Ovary (tissue), 9 donors: ENCODE measurements around the gene IRF9. TPM values are rescaled to one million over a fixed set of nuclear protein-coding genes. Genes with fewer than 3 reads are reported as not detected.

ENCODE experiments used
- DNase-seq, 5 donors: peaks; one replicate each; pipeline ENCODE4 v3.0.0-alpha.2; 2019 to 2020
- H3K27ac ChIP-seq, 2 donors: fragments of 200-600 bp; one replicate each; pipeline versions ENCODE4 v1.5.1 to v1.8.0; 2019 to 2022
- H3K27me3 ChIP-seq: fragments of 200-600 bp; one replicate; pipeline ENCODE4 v1.8.0; 2022
- H3K36me3 ChIP-seq: fragments of 200-600 bp; sonication (generic); one replicate; pipeline ENCODE4 v1.5.1; 2019
- H3K4me1 ChIP-seq: one replicate; pipeline ENCODE4 v1.8.1; 2013; ENCODE audit warnings: mild to moderate bottlenecking, moderate library complexity; ENCODE audit not compliant: insufficient read depth
- H3K4me3 ChIP-seq: fragments of 200-600 bp; sonication (generic); one replicate; pipeline ENCODE4 v1.5.1; 2017
- H3K9me3 ChIP-seq, 2 donors: fragments of 200-600 bp in 1 of 2; sonication (generic) in 1 of 2; one replicate each; pipeline versions ENCODE4 v1.5.1 to v1.8.1; 2013 to 2019; ENCODE audit warnings: mild to moderate bottlenecking in 1 of 2, moderate library complexity in 1 of 2
- EP300 ChIP-seq: sonication (generic); formaldehyde crosslinking; IDR thresholded peaks from one replicate; pipeline ENCODE4 v1.6.1; 2017; ENCODE audit warnings: antibody characterized with exemption
- POLR2A ChIP-seq: fragments of 450-650 bp; IDR thresholded peaks from one replicate; pipeline ENCODE4 v1.6.1; 2017; ENCODE audit warnings: antibody characterized with exemption, mild to moderate bottlenecking, moderate library complexity
- WGBS, 3 donors: extraction: QIAGEN DNeasy Blood & Tissue Kit in 1 of 3; methylation state at CpG; one replicate each; pipeline versions ENCODE4 v1.1.5 to v1.1.7; 2013 to 2017; 5-methylcytosine and 5-hydroxymethylcytosine counted together
- intact Hi-C, 4 donors: fragments of 100-400 bp; cut with DNase I; formaldehyde crosslinking; loops; one replicate each; pipeline versions ENCODE4 v1.11.0 to v1.15.1; 2022 to 2023
- polyA plus RNA-seq, 2 donors: library from polyadenylated mRNA; stranded (reverse); fragments of 200-250 nt in 1 of 2; fragments of 350-450 nt in 1 of 2; fragmentation: Illumina TruSeq in 1 of 2; extraction: RNeasy Lipid Tissue Mini Kit (QIAGEN cat#74804) in 1 of 2; gene quantifications; one replicate each; pipeline ENCODE4 v1.2.3, GENCODE V29; 2013 to 2014
- total RNA-seq, 7 donors: library from RNA; depleted of rRNA in 2 of 7; stranded (reverse); fragments of >200 nt in 2 of 7; fragmentation: NEBNext Ultra II Directional in 3 of 7; extraction: Animal tissue kit (Norgen Biotek cat#: 25700) in 3 of 7; gene quantifications; one replicate each; pipeline versions ENCODE4 v1.1.0 to v1.2.4, GENCODE V29; 2016 to 2023
- TF ChIP-seq, protein P1 (sequence below), 3 donors: fragments of 450-650 bp in 2 of 3; fragments of 200-600 bp in 1 of 3; IDR thresholded peaks; one replicate each; pipeline versions ENCODE4 v1.5.1 to v1.8.0; 2016 to 2022; ENCODE audit warnings: antibody characterized with exemption in 3 of 3, mild to moderate bottlenecking in 1 of 3
- donor health status: DM: no; HTN: no; CAD: no; lungs with moderate emphysema.
- donor health status: DM: no; HTN: no; CAD: no.
- donor health status: Bipolar disorder and iron deficiency.
- donor health status: DM: yes; HTN: yes; CAD: no.
- donor health status: DM: no; HTN: no; CAD: no.
- donor health status: DM: yes; HTN: yes; CAD: no.

IRF9 gene
- total and polyA plus RNA-seq, 9 donors: 31.6 to 212 (median 80.4) TPM

DNA sequence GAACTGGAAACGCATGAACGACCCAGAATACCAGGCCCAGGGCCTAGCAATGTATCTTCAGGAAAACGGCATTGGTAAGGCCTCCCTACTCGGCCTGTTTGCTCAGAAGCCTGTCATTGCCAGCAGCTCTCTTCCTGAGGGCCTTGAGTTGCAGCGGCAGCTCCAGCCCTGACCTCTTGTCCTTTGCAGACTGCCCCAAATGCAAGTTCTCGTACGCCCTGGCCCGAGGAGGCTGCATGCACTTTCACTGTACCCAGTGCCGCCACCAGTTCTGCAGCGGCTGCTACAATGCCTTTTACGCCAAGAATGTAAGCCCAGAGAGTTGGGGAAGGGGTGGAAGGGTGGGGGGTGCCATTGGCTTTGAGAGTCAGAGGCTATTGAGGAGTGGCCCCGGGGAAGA, 3.7 kb upstream of the IRF9 start:
- DNase-seq: no peak
- WGBS, 3 donors: 81 to 86% (median 85%) methylated on average over 11 to 12 of the region's 12 CpGs
- H3K9me3 ChIP-seq: no peaks in the 10 kb centered on the region
- no peak overlapping the region for H3K27ac ChIP-seq
- H3K4me1 ChIP-seq: no peaks in the 10 kb centered on the region
- intact Hi-C loops: no loop called here
- no peaks in the 10 kb centered on the region for H3K27me3 ChIP-seq
- no peak overlapping the region for H3K4me3 ChIP-seq
- no peaks in the 10 kb centered on the region for H3K36me3 ChIP-seq
- TF ChIP-seq POLR2A: no peak
- TF ChIP-seq, protein P1, sequence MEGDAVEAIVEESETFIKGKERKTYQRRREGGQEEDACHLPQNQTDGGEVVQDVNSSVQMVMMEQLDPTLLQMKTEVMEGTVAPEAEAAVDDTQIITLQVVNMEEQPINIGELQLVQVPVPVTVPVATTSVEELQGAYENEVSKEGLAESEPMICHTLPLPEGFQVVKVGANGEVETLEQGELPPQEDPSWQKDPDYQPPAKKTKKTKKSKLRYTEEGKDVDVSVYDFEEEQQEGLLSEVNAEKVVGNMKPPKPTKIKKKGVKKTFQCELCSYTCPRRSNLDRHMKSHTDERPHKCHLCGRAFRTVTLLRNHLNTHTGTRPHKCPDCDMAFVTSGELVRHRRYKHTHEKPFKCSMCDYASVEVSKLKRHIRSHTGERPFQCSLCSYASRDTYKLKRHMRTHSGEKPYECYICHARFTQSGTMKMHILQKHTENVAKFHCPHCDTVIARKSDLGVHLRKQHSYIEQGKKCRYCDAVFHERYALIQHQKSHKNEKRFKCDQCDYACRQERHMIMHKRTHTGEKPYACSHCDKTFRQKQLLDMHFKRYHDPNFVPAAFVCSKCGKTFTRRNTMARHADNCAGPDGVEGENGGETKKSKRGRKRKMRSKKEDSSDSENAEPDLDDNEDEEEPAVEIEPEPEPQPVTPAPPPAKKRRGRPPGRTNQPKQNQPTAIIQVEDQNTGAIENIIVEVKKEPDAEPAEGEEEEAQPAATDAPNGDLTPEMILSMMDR (IDR thresholded peaks at IDR 0.05): no peak
- no peak for TF ChIP-seq EP300

DNA sequence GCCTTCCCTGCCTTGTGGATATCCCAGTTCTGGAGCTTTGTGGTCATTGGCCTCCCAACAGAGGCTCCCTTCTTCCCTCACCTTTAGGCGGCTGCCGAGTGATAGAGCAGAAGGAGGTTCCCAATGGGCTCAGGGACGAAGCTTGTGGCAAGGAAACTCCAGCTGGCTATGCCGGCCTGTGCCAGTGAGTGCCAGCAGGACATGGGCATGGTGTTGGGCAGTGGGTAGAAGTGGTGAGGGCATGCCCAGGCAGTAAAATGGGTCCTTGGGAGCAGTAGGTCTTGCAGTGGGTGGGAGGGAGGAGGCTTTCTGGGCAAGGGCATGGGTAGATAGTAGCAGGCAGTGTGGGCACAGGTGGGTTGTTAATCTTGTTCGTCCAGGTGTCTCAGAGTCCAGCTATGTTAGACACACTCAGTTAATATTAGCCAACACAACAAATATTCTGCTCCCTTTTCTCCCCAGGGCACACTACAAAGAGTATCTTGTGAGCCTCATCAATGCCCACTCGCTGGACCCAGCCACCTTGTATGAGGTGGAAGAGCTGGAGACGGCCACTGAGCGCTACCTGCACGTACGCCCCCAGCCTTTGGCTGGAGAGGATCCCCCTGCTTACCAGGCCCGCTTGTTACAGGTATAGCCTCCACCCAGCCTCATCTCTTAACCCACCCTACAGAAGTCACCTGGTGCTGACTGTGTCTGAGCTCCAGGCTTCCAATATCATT, 1.1 kb upstream of the IRF9 start:
- no peak overlapping the region for H3K4me3 ChIP-seq
- no peaks in the 10 kb centered on the region for H3K9me3 ChIP-seq
- intact Hi-C loops: loop anchor here in 1 of 4 donors (5.0 kb wide), 1 partner anchor 103 kb away; no protein-coding TSS in a partner anchor
- H3K36me3 ChIP-seq: no peaks in the 10 kb centered on the region
- no peaks in the 10 kb centered on the region for H3K27me3 ChIP-seq
- no peak for DNase-seq
- H3K4me1 ChIP-seq: peaks cover 8% of the 10 kb centered on the region
- WGBS, 3 donors: 82 to 86% (median 83%) methylated on average over 11 of the region's 11 CpGs
- H3K27ac ChIP-seq: peak overlapping the region in 1 of 2 donors; percentile 84
- TF ChIP-seq, protein P1 (IDR thresholded peaks at IDR 0.05): no peak

DNA sequence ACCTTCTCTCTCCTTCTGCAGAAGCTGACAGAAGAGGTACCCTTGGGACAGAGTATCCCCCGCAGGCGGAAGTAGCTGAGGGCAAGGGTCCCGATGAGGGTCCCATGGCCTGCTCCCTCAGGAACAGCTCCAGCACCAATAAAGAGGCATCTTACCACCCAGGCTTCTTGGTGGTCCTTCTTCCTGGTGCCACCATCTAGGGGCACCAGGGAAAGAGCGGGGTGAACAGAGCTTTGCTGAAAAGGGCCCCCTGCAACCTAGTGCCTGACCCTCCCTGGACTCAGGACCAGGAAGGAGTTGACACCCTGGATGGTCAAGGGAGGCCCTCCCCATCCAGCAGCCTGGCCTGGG, 591 bp upstream of the IRF9 start:
- DNase-seq: no peak
- Histone ChIP-seq H3K4me1 (peaks cover 8% of the 10 kb centered on the region), H3K27ac (peak overlapping the region; percentile 71 to 84), H3K27me3 (no peaks in the 10 kb centered on the region), H3K9me3 (no peaks in the 10 kb centered on the region), H3K36me3 (no peaks in the 10 kb centered on the region), H3K4me3 (no peak overlapping the region)
- TF ChIP-seq EP300 (no peak), POLR2A (no peak)
- TF ChIP-seq, protein P1 (IDR thresholded peaks at IDR 0.05): no peak
- WGBS, 3 donors: 79 to 89% (median 84%) methylated on average over 4 of the region's 4 CpGs
- intact Hi-C loops: loop anchor here in 1 of 4 donors (5.0 kb wide), 1 partner anchor 103 kb away; no protein-coding TSS in a partner anchor

DNA sequence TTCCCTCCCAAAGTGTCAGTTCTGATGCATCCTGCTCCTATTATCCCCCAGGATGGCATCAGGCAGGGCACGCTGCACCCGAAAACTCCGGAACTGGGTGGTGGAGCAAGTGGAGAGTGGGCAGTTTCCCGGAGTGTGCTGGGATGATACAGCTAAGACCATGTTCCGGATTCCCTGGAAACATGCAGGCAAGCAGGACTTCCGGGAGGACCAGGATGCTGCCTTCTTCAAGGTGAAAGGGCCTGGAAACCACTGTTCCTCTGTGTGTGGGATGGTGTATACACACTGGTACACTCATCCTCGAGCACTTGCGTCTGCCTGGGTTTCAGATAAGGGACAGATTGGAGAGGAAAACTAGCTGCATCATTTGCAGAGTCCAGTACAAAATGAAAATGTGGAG, 1.0 kb downstream of the IRF9 start:
- H3K36me3 ChIP-seq: no peaks in the 10 kb centered on the region
- peak overlapping the region; percentile 71 to 84 for H3K27ac ChIP-seq
- H3K4me1 ChIP-seq: peaks cover 8% of the 10 kb centered on the region
- no peaks in the 10 kb centered on the region for H3K9me3 ChIP-seq
- intact Hi-C loops: loop anchor here in 1 of 4 donors (5.0 kb wide), 1 partner anchor 105 kb away; no protein-coding TSS in a partner anchor
- TF ChIP-seq, protein P1 (IDR thresholded peaks at IDR 0.05): no peak
- TF ChIP-seq POLR2A (no peak), EP300 (no peak)
- H3K4me3 ChIP-seq: peak overlapping the region; percentile 84
- 2 to 9% (median 3%) methylated on average over 8 of the region's 8 CpGs for WGBS, 3 donors
- peak in 1 of 5 donors; percentile 42 for DNase-seq
- H3K27me3 ChIP-seq: no peaks in the 10 kb centered on the region
